Measurements from ENCODE around the gene SLC7A6.

The SLC7A6 gene

DNA sequence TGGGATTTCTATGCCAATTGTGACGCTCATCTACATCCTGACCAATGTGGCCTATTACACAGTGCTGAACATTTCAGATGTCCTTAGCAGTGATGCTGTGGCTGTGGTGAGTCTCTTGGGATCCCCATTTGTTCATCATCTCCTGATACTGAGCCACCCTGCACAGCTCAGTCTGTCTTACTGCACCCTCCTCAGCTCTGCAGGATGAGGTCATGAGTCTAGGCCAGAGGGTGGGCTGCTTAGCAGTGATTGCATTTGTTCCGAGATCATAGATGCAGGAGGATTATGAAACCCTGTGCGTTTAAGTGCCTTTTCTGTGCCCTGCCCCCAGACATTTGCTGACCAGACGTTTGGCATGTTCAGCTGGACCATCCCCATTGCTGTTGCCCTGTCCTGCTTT, 26.9 kb downstream of the SLC7A6 start:
- no peak overlapping the region for H3K4me2 ChIP-seq (ENCODE audit: low read length)

DNA sequence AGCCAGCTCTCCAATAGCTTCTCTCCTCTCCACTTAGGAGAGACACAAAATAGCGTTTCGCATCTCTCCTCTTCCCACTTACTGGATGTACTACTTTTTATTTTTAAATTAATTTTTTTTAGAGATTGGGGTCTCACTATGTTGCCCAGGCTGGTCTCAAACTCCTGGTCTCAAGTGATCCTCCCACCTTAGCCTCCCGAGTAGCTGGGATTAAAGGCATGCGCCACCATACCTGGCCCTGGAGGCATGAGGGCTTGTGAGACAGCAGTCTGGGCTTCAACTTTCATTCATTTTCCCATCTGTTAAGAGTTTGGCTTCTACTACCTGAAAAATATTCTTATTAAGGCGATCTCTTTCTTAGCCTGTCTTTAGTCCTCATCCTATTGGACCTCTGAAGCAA, 28.1 kb downstream of the SLC7A6 start:
- Histone ChIP-seq H3K9me3 (ENCODE audit: low read length) (no peaks in the 10 kb centered on the region), H3F3A (ENCODE audit: insufficient read depth, low read length) (no peaks in the 10 kb centered on the region), H3K4me1 (ENCODE audit: insufficient read depth, low read length, severe bottlenecking) (peaks cover 17% of the 10 kb centered on the region), H3K36me3 (ENCODE audit: insufficient read depth, low read length) (peaks cover 92% of the 10 kb centered on the region), H3K4me2 (ENCODE audit: low read length) (no peak overlapping the region), H4K20me1 (ENCODE audit: insufficient read depth, low read length) (no peaks in the 10 kb centered on the region), H3K79me2 (ENCODE audit: insufficient read depth, low read length) (no peaks in the 10 kb centered on the region), H2AFZ (ENCODE audit: low read length) (no peak overlapping the region), H3K27me3 (ENCODE audit: insufficient read depth, low read length) (no peaks in the 10 kb centered on the region), H3K9me2 (ENCODE audit: low read depth, low read length) (no peaks in the 10 kb centered on the region), H3K9ac (ENCODE audit: low read length) (no peak overlapping the region), H3K27ac (ENCODE audit: low read depth, low read length, poor library complexity, severe bottlenecking) (no peak overlapping the region), H3K4me3 (ENCODE audit: low read depth, low read length, poor library complexity, severe bottlenecking) (no peak overlapping the region)
- no peak for TF ChIP-seq EZH2 (IDR thresholded peaks at IDR 0.05; ENCODE audit: borderline replicate concordance, low read length)
- TF ChIP-seq, protein P1, sequence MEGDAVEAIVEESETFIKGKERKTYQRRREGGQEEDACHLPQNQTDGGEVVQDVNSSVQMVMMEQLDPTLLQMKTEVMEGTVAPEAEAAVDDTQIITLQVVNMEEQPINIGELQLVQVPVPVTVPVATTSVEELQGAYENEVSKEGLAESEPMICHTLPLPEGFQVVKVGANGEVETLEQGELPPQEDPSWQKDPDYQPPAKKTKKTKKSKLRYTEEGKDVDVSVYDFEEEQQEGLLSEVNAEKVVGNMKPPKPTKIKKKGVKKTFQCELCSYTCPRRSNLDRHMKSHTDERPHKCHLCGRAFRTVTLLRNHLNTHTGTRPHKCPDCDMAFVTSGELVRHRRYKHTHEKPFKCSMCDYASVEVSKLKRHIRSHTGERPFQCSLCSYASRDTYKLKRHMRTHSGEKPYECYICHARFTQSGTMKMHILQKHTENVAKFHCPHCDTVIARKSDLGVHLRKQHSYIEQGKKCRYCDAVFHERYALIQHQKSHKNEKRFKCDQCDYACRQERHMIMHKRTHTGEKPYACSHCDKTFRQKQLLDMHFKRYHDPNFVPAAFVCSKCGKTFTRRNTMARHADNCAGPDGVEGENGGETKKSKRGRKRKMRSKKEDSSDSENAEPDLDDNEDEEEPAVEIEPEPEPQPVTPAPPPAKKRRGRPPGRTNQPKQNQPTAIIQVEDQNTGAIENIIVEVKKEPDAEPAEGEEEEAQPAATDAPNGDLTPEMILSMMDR (IDR thresholded peaks at IDR 0.05; ENCODE audit: low read length) = no peak

More for the DNA sequence above, 26.9 kb downstream of the SLC7A6 start:
- Histone ChIP-seq H3K4me1 (ENCODE audit: insufficient read depth, low read length, severe bottlenecking) (peaks cover 29% of the 10 kb centered on the region), H4K20me1 (ENCODE audit: insufficient read depth, low read length) (no peaks in the 10 kb centered on the region), H3K27ac (ENCODE audit: low read depth, low read length, poor library complexity, severe bottlenecking) (no peak overlapping the region), H3K9me2 (ENCODE audit: low read depth, low read length) (no peaks in the 10 kb centered on the region), H2AFZ (ENCODE audit: low read length) (no peak overlapping the region), H3K36me3 (ENCODE audit: insufficient read depth, low read length) (peaks cover 90% of the 10 kb centered on the region), H3K79me2 (ENCODE audit: insufficient read depth, low read length) (peaks cover 5% of the 10 kb centered on the region; the same call in 1 of the 2 replicates), H3K9me3 (ENCODE audit: low read length) (no peaks in the 10 kb centered on the region), H3K9ac (ENCODE audit: low read length) (no peak overlapping the region), H3K27me3 (ENCODE audit: insufficient read depth, low read length) (no peaks in the 10 kb centered on the region), H3F3A (ENCODE audit: insufficient read depth, low read length) (no peaks in the 10 kb centered on the region), H3K4me3 (ENCODE audit: low read depth, low read length, poor library complexity, severe bottlenecking) (no peak overlapping the region)
- TF ChIP-seq, protein P1 (IDR thresholded peaks at IDR 0.05; ENCODE audit: low read length) = no peak
- TF ChIP-seq EZH2 (IDR thresholded peaks at IDR 0.05; ENCODE audit: borderline replicate concordance, low read length) = no peak

DNA sequence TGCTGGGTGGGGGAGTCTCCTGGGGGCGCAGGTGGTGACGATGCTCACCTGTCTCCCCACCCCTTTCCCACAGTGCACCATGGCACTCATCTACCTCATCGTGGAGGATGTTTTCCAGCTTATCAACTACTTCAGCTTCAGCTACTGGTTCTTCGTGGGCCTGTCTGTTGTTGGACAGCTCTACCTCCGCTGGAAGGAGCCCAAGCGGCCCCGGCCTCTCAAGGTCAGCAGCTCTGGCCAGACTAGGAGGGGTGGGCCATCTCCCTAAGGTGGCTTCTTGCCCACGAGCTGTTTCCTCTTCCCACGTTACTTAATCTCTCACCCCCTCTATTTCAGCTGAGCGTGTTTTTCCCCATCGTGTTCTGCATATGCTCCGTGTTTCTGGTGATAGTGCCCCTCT, 32.0 kb downstream of the SLC7A6 start:
- H3K4me1 ChIP-seq (ENCODE audit: insufficient read depth, low read length, severe bottlenecking) = no peaks in the 10 kb centered on the region
- H3K4me3 ChIP-seq (ENCODE audit: low read depth, low read length, poor library complexity, severe bottlenecking) = no peak overlapping the region
- no peak overlapping the region for H3K27ac ChIP-seq (ENCODE audit: low read depth, low read length, poor library complexity, severe bottlenecking)
- H3F3A ChIP-seq (ENCODE audit: insufficient read depth, low read length) = no peaks in the 10 kb centered on the region
- no peaks in the 10 kb centered on the region for H4K20me1 ChIP-seq (ENCODE audit: insufficient read depth, low read length)
- no peaks in the 10 kb centered on the region for H3K79me2 ChIP-seq (ENCODE audit: insufficient read depth, low read length)
- H3K9me3 ChIP-seq (ENCODE audit: low read length) = no peaks in the 10 kb centered on the region
- peaks cover 97% of the 10 kb centered on the region for H3K36me3 ChIP-seq (ENCODE audit: insufficient read depth, low read length)
- no peak overlapping the region for H3K9ac ChIP-seq (ENCODE audit: low read length)
- TF ChIP-seq, protein P1 (IDR thresholded peaks at IDR 0.05; ENCODE audit: low read length) = no peak
- no peak for TF ChIP-seq EZH2 (IDR thresholded peaks at IDR 0.05; ENCODE audit: borderline replicate concordance, low read length)
- no peak overlapping the region for H3K4me2 ChIP-seq (ENCODE audit: low read length)
- H3K27me3 ChIP-seq (ENCODE audit: insufficient read depth, low read length) = no peaks in the 10 kb centered on the region
- H2AFZ ChIP-seq (ENCODE audit: low read length) = no peak overlapping the region
- no peaks in the 10 kb centered on the region for H3K9me2 ChIP-seq (ENCODE audit: low read depth, low read length)

All from OCI-LY1 (cell line).